Neural progenitor cell (in vitro differentiated cells): ENCODE measurements around the gene HERC3. TPM values are rescaled to one million over a fixed set of nuclear protein-coding genes. Genes with fewer than 3 reads are reported as not detected.

ENCODE experiments used
- DNase-seq: peaks from one replicate; pipeline ENCODE4 v3.0.0-alpha.2; 2016; ENCODE audit warnings: low spot score
- H2AFZ ChIP-seq: fragments of 200-600 bp; sonication (generic); replicated peaks from 2 replicates; pipeline ENCODE4 v1.6.1; 2016; ENCODE audit warnings: antibody characterized with exemption
- H3F3A ChIP-seq: fragments of 200-600 bp; sonication (generic); 2 replicates; pipeline ENCODE4 v1.6.1; 2016; ENCODE audit warnings: antibody characterized with exemption, low read depth
- H3K27ac ChIP-seq: fragments of 200-600 bp; sonication (generic); 2 replicates; pipeline ENCODE4 v1.5.1; 2016; ENCODE audit warnings: mild to moderate bottlenecking
- H3K27me3 ChIP-seq: fragments of 200-600 bp; sonication (generic); 2 replicates; pipeline ENCODE4 v1.6.1; 2016; ENCODE audit warnings: mild to moderate bottlenecking, moderate library complexity
- H3K36me3 ChIP-seq: fragments of 200-600 bp; sonication (generic); 2 replicates; pipeline ENCODE4 v1.5.1; 2016
- H3K4me1 ChIP-seq: fragments of 200-600 bp; sonication (generic); 2 replicates; pipeline ENCODE4 v1.6.1; 2016; ENCODE audit warnings: mixed run types
- H3K4me2 ChIP-seq: fragments of 200-600 bp; sonication (generic); 2 replicates; pipeline ENCODE4 v1.6.1; 2016
- H3K4me3 ChIP-seq: fragments of 200-600 bp; sonication (generic); 2 replicates; pipeline ENCODE4 v1.5.1; 2016
- H3K79me2 ChIP-seq: fragments of 200-600 bp; sonication (generic); 2 replicates; pipeline ENCODE4 v1.6.1; 2016; ENCODE audit warnings: low read depth
- H3K9ac ChIP-seq: fragments of 200-600 bp; sonication (generic); 2 replicates; pipeline ENCODE4 v1.6.1; 2016
- H3K9me3 ChIP-seq: fragments of 200-600 bp; sonication (generic); 2 replicates; pipeline ENCODE4 v1.5.1; 2016; ENCODE audit warnings: low read depth
- H4K20me1 ChIP-seq: fragments of 200-600 bp; sonication (generic); 2 replicates; pipeline ENCODE4 v1.6.1; 2016; ENCODE audit warnings: low read depth
- H3K27ac Mint-ChIP-seq: 3 replicates; pipeline ENCODE4 v1.8.0; 2021; ENCODE audit warnings: mixed read lengths
- H3K27me3 Mint-ChIP-seq: 2 replicates; pipeline ENCODE4 v1.8.0; 2022; ENCODE audit warnings: low read depth, mild to moderate bottlenecking, inconsistent platforms, moderate library complexity, mixed read lengths; ENCODE audit not compliant: insufficient read depth
- H3K36me3 Mint-ChIP-seq: 3 replicates; pipeline ENCODE4 v1.8.0; 2021; ENCODE audit warnings: mixed read lengths
- H3K4me1 Mint-ChIP-seq: 3 replicates; pipeline ENCODE4 v1.8.0; 2021; ENCODE audit warnings: mixed read lengths
- H3K4me3 Mint-ChIP-seq: 3 replicates; pipeline ENCODE4 v1.8.0; 2021; ENCODE audit warnings: mild to moderate bottlenecking, moderate library complexity, mixed read lengths
- H3K9me3 Mint-ChIP-seq: 3 replicates; pipeline ENCODE4 v1.8.0; 2020; ENCODE audit warnings: mixed read lengths
- EZH2 ChIP-seq: fragments of 200-600 bp; sonication (generic); IDR thresholded peaks from 2 replicates; pipeline ENCODE4 v1.6.1; 2017; ENCODE audit warnings: antibody characterized with exemption, mild to moderate bottlenecking, moderate library complexity
- EZH2phosphoT487 ChIP-seq: fragments of 200-600 bp; sonication (generic); IDR thresholded peaks from 2 replicates; pipeline ENCODE4 v1.6.1; 2017; ENCODE audit warnings: antibody characterized with exemption
- total RNA-seq: library from RNA; depleted of rRNA; stranded (reverse); fragments of >200 nt; gene quantifications from 2 replicates; pipeline ENCODE4 v1.2.3, GENCODE V29; 2015; ENCODE audit warnings: low replicate concordance
- TF ChIP-seq, protein P1 (sequence below): fragments of 200-600 bp; sonication (generic); IDR thresholded peaks from 2 replicates; pipeline ENCODE4 v1.5.1; 2017; ENCODE audit warnings: antibody characterized with exemption, mild to moderate bottlenecking

Gene HERC3
- total RNA-seq, 1 donor from 2014 or later, result 4.1 TPM

DNA sequence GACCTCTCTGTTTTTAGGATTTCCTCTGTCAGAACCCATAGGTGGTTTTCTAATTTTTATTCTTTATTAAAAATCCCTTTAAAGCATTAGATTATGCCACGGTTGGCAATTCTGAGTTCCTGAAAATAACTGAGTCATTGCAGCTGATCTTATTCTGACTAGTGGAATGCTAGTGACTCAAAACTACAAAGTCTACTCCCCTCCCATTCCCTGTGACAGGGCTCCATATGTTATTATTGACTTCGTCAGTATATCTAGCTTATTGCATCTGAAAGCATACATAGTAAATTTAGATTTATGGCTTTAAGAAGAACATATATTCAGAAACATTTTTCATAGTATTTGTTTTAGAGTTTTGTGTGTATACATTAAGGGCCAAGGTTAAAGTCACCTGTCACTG is 38.5 kb downstream of the HERC3 start:
- Histone ChIP-seq H3K36me3 (no peaks in the 10 kb centered on the region), H3K9ac (no peak overlapping the region), H3F3A (no peaks in the 10 kb centered on the region), H3K4me1 (no peaks in the 10 kb centered on the region), H4K20me1 (no peaks in the 10 kb centered on the region), H3K27me3 (no peaks in the 10 kb centered on the region), H3K79me2 (no peaks in the 10 kb centered on the region), H3K9me3 (no peaks in the 10 kb centered on the region), H2AFZ (no peak overlapping the region), H3K4me2 (no peak overlapping the region), H3K27ac (no peak overlapping the region), H3K4me3 (no peak overlapping the region)
- no peaks in the 10 kb centered on the region for H3K27me3 Mint-ChIP-seq
- no peak overlapping the region for H3K27ac Mint-ChIP-seq
- no peaks in the 10 kb centered on the region for H3K36me3 Mint-ChIP-seq
- H3K4me1 Mint-ChIP-seq, result no peaks in the 10 kb centered on the region
- H3K9me3 Mint-ChIP-seq, result peaks cover 6% of the 10 kb centered on the region
- DNase-seq, result no peak
- TF ChIP-seq EZH2phosphoT487 (no peak), EZH2 (no peak)
- TF ChIP-seq, protein P1, sequence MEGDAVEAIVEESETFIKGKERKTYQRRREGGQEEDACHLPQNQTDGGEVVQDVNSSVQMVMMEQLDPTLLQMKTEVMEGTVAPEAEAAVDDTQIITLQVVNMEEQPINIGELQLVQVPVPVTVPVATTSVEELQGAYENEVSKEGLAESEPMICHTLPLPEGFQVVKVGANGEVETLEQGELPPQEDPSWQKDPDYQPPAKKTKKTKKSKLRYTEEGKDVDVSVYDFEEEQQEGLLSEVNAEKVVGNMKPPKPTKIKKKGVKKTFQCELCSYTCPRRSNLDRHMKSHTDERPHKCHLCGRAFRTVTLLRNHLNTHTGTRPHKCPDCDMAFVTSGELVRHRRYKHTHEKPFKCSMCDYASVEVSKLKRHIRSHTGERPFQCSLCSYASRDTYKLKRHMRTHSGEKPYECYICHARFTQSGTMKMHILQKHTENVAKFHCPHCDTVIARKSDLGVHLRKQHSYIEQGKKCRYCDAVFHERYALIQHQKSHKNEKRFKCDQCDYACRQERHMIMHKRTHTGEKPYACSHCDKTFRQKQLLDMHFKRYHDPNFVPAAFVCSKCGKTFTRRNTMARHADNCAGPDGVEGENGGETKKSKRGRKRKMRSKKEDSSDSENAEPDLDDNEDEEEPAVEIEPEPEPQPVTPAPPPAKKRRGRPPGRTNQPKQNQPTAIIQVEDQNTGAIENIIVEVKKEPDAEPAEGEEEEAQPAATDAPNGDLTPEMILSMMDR, result no peak
- no peak overlapping the region for H3K4me3 Mint-ChIP-seq

DNA sequence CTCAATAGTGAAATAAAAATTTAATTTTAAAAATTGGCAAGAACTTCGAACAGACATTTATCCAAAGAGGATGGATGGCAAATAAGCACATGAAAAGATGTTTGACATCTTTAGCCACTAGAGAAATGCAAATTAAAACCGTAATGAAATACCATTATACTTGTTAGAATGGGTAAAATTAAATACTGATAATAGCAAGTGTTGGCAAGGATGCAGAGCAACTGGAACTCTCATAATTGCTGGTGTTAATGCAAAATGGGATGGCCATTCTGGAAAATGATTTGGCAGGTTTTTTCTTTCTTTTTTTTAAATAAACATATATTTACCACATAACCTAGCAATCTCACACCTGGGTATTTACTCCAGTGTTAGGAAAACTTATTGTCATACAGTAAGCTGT is 51.7 kb downstream of the HERC3 start:
- no peak overlapping the region for H3K27ac Mint-ChIP-seq
- no peak for DNase-seq
- Histone ChIP-seq H3K4me2 (no peak overlapping the region), H3K79me2 (no peaks in the 10 kb centered on the region), H4K20me1 (no peaks in the 10 kb centered on the region), H3K4me1 (no peaks in the 10 kb centered on the region), H3K27ac (no peak overlapping the region), H3K36me3 (no peaks in the 10 kb centered on the region), H3K4me3 (no peak overlapping the region), H2AFZ (no peak overlapping the region), H3K9me3 (no peaks in the 10 kb centered on the region), H3F3A (no peaks in the 10 kb centered on the region), H3K27me3 (no peaks in the 10 kb centered on the region), H3K9ac (no peak overlapping the region)
- H3K9me3 Mint-ChIP-seq, result no peaks in the 10 kb centered on the region
- H3K36me3 Mint-ChIP-seq, result no peaks in the 10 kb centered on the region
- H3K4me3 Mint-ChIP-seq, result no peak overlapping the region
- H3K4me1 Mint-ChIP-seq, result no peaks in the 10 kb centered on the region
- TF ChIP-seq, protein P1, result no peak
- TF ChIP-seq EZH2phosphoT487 (no peak), EZH2 (no peak)
- no peaks in the 10 kb centered on the region for H3K27me3 Mint-ChIP-seq

DNA sequence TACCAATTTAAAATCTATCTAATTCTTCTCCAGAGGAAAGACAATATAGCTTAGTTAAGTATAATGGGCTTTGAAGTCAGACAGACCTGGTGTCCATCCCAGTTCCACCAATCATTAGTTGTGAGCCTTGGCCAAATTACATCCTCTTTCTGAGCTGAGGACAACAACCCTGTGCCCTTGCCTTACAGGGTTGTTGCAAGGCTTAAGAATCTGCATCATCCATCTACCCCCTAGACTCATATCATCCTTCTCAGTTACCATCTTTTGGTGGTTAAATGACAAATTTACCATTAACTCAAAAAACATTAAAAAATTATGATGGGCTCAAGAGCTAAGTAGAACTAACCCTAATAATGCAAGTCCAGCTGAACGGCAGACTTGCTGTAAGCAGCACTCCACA is 53.7 kb downstream of the HERC3 start:
- Histone ChIP-seq H3K4me2 (no peak overlapping the region), H3K27me3 (no peaks in the 10 kb centered on the region), H3K36me3 (no peaks in the 10 kb centered on the region), H3K9ac (no peak overlapping the region), H3K4me3 (no peak overlapping the region), H3K9me3 (no peaks in the 10 kb centered on the region), H3K4me1 (no peaks in the 10 kb centered on the region), H2AFZ (no peak overlapping the region), H3K27ac (no peak overlapping the region), H3K79me2 (no peaks in the 10 kb centered on the region), H4K20me1 (no peaks in the 10 kb centered on the region), H3F3A (no peaks in the 10 kb centered on the region)
- Mint-ChIP-seq H3K27me3 (no peaks in the 10 kb centered on the region), H3K4me1 (no peaks in the 10 kb centered on the region), H3K36me3 (no peaks in the 10 kb centered on the region), H3K27ac (no peak overlapping the region), H3K9me3 (no peaks in the 10 kb centered on the region), H3K4me3 (no peak overlapping the region)
- TF ChIP-seq EZH2 (no peak), EZH2phosphoT487 (no peak)
- TF ChIP-seq, protein P1, result no peak
- DNase-seq, result no peak
